ENCODE measurements around the gene IER5L.
"Not testable (repeated sequence)": the region's sequence is repeated elsewhere in the genome, so short reads cannot be mapped to it uniquely, and the experiment has no call there.

The IER5L gene

DNA sequence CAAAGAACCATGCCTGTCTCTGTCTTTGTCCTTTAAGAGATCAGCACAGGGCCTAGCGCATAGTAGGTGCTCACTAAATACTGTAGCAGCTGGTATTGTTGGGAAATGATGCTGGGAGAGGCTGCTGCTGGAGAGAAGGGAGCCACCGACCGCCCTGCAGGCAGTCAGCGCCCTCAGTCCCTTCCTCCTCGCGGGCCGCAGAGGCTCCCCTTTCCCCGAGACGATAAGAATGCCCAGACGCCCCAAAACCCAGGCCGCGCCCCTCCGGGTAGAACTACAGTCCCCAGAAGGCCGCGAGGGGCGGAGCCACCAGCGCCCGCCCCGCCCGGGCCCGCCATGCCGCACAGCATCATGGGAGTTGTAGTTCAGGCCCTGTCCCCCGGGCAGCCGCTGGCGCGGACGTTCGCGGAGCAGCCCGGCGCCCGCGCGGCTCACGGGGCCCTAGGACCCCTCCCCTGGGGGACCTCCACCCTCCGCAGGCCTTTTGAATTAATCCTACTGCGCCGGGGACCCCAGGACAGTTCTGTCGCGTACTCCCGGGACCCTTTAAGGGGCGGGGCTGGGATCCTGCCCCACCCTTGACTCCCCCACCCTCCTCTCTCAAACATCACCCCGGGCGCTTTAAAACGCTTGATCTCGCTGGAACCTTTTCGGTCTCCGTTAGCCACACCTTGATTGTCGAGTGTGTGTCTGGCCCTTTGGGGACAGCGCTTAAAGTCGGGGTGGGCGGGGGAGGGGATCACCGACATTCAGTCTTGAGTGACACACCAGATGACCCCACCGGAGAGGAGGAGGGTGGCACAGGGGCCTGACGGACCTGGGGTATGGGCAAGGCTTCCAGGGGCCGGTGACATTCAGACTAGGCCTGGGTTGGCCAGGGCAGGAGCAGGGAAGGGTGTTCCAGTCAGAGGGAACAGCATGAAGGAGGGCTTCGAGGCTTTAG, 24.8 kb upstream of the IER5L start:
- DNase-seq = peak; percentile 93

DNA sequence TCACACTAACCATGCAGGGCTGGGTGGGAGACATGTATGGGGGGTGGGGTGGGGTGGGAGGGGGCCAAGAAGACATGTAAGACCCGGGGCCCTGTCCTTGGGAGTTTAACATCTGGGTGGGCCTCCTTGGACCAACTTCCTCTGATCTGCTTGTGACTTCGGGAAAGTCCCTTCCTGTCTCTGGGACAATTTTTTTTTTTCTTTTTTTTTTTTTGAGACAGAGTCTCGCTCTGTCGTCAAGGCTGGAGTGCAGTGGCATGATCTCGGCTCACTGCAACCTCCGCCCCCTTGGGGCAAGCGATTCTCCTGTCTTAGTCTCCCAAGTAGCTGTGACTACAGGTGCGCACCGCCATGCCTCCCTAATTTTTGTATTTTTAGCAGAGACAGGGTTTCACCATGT, 23.8 kb upstream of the IER5L start:
- no peak for DNase-seq

DNA sequence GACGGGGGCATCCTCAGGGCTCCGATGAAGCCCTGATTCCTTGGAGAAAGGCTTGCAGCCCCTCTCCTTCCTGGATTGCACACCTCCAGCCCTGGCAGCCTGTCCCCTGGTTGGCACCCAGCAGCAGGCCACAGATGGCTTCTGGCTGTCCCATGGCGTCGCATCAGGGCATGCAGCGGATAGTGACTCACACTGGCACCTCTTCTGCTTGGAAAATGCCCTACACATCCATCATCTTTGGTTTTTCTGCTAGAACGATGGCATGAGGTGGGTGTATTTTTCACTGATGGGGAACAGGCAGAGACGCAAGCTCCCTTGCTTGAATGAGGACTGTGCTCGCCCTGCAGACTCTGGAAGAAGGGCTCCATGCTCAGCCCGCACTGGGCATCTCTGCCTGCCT, 23.2 kb upstream of the IER5L start:
- no peak for DNase-seq

DNA sequence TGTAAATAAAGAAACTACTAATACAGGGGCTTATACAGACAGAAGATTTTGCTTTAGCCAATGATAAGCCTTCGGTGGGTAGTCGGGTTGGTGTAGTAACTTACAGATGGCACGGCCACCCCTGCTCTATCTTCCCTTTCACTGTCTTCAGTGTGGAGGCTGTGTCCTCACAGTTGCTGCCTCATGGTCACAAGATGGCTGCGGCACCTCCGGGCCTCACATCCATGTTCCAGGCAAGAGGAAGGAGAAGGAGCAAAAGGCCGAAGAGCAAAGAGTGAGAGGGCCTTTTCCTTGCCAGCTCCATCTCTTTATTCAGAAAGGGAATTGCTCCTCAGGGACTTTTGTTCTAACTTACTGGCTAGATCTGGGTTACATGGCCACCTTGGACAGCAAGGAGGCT, 22.2 kb upstream of the IER5L start:
- no peak for DNase-seq

DNA sequence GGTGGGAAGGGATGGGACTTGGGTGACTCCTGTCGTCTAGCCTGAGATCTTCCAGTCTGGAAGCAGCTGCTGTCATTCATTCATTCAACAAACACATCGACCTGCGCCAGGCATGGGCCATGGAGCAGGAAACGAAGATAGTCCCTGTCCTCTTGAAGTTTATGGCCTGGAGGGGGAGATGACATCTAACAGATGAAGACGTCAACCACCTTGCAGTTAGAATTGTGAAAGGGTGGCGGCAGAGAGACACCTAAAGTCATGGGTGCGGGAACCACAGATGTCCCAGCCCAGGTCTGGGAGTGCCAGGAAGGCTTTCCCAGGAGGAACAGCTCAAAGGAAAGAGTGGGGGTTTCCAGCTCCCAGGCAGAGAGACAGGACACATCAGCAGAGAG, 21.0 kb upstream of the IER5L start:
- no peak for DNase-seq

DNA sequence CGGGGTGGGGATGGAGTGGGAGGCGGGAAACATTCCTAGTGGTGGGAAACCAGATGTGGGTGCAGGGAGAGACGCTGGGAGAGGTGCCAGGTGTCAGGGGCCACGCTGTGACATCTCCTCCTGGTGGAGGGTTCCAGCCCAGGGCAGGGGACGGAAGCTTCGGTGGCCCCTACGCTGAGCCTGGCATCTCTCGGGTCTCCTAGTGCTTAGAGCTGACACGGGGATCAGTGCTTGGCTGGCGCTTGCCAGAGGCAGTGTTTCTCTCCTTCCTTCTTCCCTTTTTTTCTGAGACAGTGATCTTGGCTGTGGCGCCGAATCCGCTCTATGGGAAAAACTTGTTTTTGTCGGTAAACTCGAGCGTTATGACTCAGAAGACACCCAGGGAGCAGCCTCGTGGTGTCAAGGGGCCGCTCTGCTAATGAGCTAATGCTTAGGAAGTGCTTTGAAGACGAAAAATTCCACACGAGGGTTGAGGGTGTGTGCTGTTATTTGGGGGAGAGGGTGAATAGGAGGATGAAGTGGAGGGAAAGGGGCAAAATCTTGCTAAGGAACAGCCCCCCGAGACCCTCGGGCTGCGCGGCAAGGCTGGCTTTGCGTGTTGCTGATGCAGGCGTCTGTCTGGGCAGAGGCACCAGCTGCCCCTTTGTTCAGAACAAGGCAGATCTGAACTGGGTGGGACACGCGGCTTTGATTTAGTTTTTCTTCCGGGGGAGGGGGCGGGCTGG, 20.4 kb upstream of the IER5L start:
- DNase-seq = no peak

DNA sequence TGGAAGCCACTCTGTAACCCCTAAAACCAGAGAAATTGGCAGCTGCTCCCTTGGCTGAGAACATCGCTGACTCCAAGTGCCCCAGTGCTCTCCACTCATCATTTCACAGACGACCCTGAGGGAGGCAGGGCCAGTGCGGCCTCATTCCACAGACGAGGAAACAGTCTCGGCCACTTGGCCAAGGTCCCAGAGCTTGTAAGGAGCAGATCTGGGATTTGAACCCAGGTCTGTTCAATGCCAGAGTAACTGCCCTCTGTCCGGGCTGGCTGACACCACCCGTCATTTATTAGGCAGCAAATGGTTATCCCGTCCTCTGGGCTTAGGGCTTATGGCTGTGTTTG, 19.9 kb upstream of the IER5L start:
- DNase-seq = no peak

DNA sequence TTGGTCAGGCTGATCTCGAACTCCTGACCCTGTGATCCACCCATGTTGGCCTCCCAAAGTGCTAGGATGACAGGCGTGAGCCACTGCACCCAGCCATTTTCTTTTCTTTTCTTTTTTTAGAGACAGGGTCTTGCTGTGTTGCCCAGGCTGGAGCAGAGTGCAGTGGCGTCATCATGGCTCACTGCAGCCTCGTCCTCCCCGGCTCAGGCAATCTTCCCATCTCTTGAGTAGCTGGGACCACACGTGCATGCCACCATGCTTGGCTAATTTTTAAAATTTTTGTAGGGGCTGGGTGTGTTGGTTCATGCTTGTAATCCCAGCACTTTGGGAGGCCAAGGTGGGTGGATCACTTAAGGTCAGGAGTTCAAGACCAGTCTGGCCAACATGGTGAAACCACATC, 19.0 kb upstream of the IER5L start:
- DNase-seq = not testable (repeated sequence)

DNA sequence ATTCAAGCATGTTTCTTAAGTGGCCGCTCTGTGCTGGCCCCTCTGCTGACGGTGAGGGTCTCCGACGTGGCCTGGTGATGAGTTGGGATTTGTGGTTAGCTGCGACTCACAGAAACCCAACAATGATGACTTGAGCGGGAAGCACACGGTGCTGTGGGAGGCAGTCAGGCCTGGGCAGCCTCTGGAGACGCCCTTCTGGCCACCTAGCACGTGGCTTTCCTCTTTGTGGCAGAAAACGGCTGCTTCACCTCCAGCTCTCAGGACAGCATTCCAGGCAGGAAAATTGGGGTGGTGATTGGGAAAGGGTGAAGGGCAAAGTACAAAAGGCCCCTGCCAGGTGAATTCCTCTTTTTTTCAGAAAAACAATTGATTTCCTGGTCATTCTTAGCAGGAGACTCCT, 17.5 kb upstream of the IER5L start:
- DNase-seq = no peak

DNA sequence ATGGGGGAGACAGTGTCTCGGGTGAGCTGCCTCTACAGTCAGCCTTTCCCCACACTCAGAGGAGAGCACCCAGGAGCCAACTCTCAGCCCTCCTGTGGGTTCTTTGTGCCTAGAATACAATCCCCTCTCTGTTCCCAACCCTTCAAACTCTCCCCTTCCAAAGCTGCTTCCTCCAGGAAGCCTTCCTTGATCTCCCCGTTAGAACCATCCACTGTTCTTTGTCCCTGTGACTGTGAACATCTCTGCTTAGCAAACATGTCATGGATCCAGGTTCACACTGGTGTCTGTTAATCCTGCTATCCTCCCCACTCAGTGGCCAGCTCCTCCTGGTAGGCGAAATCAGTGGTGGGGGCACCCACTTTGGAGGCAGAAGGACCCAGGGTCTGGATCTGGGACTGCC, 16.2 kb upstream of the IER5L start:
- DNase-seq = no peak

DNA sequence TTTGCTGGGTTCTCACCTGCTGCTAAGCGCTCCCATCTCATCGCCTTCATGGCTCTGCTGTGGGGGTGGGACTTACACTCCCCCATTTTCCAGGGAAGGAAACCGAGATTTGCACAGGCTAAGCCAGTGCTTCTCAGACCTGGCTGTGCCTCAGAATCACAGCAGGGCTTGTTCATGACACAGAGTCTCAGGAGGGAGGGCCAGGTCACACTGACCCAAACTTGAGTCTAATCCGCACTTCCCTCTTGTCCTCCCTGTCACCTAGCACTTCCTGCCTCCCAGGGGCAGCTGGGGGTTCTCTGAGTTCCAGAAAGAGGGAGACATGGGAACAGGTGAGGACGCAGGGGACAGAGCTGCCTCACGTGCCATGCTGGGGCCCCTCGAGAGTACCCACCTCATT, 15.6 kb upstream of the IER5L start:
- DNase-seq = no peak

DNA sequence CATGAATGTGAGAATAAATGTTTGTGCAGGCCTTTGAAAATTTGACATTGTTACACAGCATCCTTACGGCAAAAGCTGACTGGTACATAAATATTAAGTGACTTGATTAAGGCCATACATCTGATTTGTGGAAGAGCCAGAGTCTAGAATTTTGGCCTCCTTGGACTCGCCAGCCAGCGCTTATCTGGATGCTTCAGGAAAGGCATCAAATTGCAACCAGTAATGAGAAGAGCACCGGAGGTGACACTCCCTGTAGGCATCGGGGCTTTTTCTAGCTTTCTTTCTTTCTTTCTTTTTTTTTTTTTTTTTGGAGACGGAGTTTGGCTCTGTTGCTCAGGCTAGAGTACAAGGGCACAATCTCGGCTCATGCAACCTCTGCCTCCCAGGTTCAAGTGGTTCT, 13.2 kb upstream of the IER5L start:
- no peak for DNase-seq

DNA sequence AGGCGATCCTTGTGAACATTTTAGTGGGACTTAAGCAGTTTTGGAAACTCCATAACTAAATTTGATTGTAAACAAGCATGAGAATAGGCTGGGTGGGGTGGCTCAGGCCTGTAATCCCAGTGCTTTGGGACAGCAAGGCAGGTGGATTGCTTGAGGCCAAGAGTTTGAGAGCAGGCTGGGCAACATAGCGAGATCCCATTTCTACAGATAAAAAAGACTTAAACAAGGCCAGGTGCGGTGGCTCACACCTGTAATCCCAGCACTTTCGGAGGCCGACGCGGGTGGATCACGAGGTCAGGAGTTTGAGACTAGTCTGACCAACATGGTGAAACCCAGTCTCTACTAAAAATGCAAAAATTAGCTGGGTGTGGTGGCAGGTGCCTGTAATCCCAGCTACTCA, 11.9 kb upstream of the IER5L start:
- DNase-seq = not testable (repeated sequence)

DNA sequence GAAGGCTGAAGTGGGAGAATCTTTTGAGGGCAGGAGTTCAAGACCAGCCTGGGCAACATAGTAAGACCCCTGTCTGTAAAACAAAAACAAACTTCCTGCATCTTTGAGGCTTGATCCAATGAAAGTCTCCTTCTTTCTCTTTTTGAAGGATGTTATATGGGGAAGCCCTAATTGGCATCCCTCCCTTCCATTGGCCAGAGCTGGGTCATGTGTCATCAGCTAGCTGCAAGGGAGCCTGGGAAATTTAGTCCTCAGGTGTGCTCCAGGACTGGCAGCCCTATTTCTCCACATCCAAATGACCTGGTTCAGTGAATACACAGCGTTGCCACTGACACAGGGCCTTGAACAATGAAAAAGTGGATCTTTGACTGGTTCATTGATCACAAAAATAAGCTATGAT, 9.0 kb upstream of the IER5L start:
- no peak for DNase-seq

DNA sequence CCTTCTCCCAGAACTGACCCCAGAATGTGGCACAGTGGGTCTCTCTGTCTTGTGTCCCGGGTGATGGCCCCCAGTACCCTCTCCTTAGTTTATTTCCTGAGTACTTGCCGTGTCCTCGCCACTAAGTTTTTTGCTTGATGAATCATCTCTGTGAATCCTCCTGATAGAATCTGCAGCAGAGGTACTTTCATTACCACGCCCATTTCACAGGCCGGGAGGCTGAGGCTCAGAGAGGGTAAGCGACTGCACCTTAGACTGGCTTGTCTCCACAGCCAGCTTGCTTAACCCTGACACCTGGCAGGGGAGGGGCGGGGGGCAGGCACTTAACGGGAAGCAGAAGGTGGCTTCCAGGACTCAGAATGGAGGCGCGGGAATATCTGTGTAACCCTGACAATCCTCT, 7.9 kb upstream of the IER5L start:
- peak; percentile 65 for DNase-seq

DNA sequence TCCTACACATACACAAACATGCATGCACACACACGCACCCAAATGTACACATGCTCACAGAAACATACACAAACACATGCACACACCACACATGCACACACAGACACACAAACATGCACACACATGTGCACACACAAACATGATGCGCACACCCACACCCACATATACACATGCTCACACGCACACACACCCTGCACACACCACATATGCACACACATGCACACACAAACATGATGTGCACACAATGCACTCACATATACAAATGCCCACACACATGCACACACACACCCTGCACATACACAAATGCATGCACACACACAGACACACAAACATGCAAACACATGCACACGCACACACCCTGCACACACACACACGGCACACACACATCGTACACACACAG, 7.3 kb upstream of the IER5L start:
- DNase-seq = no peak

DNA sequence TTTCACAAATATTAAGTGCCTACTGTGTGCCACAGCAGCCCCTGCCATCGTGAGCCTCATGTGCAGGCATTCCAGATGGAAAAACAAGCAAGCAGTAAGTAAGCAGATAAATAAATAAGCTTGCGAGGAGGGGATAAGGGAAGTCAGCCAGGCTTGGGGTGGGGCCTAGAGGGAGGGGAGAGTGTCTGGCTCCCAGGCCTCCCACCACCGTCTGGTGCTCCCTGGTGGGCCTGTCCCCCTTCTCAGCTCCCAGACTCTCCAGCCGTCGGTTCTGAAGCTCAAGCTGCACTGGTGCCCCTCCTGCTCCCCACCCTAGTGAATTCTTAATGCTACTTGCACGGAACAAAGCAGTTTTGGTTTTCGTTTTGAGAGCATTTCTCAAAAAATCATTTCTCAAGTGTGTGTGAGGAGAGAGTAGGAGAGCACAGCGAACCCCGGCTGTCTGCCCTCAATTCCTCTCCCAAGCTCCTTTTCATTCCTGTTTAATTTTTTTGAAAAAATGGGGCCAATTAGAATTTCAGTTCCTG, 6.6 kb upstream of the IER5L start:
- no peak for DNase-seq

DNA sequence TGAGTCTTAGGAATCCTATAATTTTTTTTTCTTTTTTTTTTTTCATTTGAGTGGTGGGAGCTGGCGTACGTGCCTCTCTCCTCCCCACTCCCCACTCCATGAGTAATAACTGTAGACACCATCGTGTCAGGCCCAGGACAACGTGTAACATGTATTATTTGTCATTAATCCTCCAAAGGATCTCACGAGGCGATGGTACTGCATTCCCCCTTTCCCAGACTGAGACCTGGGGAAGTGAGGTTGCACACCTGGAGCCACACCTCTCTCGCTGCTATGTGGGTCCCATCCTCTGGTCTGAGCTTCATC, 6.1 kb upstream of the IER5L start:
- DNase-seq = no peak

DNA sequence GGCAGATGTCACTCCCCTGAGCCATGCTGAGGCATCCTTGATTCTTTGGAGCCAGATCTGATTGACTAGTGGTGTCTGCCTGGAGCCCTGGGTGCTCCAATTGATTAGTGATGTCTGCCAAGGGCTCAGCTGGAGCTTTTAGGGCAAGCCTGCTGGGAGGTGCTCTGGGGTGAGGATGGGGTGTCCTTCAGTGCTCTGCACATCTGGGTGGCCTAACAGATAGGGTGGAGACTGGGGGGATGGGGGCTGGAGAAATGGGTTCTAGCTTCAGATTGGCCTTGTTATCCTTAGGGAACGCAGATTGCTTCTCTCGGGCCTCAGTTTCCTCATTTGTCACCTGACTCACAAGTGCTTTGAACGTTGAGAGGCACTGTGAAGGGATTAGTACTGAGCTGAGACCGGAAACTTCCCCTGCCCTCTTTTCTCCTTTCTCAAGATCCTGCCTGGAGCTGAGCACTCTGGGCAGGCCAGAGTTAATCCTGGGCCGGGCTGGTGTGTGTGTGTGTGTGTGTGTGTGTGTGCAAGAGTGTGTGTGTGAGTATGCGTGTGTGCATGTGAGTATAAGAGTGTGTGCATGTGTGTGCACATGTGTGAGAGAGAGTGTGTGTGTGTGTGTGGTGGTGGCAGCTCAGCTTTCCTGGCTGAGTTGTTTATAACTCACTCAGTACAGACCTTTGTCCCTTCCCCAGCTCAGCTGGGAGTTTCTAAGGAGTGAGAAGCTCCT, 5.6 kb upstream of the IER5L start:
- DNase-seq = no peak

DNA sequence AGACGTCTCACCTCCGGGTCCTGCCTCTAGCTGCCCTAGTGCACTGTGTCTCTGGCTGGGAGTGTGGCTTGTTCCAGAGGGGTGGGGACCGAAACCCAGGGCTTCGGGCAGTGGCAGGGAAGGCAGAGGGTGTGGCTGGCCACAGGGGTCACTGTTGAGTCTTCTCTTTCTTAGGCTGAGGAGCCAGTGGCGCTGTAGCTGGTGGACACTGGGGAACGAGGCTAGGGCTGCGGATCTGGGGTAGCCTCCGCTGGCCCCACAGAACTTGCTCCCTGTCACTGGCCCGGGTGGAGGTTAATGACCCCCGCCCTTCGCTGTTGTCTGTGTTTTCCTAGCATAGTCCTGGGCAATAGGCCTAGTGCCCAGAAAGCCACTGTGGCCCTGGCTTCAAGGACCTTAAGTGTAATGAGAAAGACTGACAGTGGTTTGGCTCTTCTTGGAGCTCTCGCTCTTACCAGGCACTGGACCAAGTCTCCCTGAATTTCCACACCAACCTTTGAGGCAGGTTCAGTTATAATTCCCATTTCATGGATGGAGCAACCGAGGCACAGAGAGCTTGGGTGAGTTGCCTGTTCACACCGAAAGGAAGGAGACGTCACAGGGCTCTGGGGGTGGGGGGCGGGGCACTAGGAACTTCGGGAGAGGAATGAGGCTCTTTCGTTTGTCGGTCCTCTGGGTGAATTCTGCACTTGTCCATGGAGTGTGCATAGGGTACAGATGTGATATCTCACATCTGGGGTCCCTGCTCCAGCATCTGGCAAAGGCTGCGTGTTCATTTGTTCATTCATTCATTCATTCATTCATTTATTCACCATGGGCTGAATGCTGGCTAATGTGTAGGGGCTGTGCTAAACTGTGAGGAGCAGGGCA, 4.8 kb upstream of the IER5L start:
- no peak for DNase-seq

DNA sequence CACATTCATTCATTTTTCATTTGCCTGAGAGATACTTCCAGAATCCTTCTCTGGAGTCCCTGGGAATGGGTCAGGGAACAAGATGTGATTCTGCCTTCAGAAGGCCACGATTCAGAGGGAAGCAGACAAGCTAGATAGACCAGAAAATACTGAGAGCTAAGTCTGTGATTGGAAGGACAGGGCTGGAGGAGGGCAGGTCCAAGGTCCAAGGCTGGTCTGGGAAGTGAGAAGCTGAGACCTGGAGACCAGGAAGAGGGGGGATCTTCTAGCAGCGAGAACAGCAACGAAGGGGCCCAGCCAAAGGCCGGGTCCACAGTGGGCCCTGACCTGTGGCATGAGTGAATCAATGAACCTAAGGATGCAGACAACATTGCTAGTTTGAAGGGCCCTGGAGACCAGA, 4.1 kb upstream of the IER5L start:
- DNase-seq = no peak

DNA sequence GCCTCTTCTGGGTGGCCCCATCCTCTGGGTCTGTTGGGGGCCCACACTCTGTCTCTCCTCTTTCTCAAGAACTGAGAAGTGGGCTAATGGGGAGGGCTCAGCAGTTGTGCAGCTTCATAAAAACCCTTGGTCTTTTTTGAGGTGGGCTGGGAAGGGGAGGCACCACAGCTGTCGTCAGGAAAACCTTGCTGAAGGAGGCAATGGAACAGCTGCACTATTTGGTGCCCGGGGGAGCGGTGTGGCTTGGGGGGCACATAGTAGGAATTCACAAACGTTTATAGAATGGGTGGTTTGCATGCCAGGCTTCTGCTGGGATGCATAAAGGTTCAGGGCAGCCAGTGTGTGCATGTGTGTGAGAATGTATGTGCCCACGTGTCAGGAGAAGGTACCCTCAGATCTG, 3.2 kb upstream of the IER5L start:
- DNase-seq = no peak
